ENCODE data around the gene NOTCH1.

- TF ChIP-seq CTCF (IDR thresholded peaks at IDR 0.05) (no peak), POLR2A (IDR thresholded peaks at IDR 0.05) (no peak)
These were observed 79.7 kb downstream of the NOTCH1 start for GRCh38 chr9:136466155-136466541.

Data from adrenal gland (tissue), 5 donors.